Endodermal cell (in vitro differentiated cells): ENCODE results near the gene PTPN14. TPM values are rescaled to one million over a fixed set of nuclear protein-coding genes. Genes with fewer than 3 reads are reported as not detected.

Experiments
- DNase-seq: peaks from one replicate; pipeline ENCODE4 v3.0.0-alpha.2; 2017
- H3K27ac ChIP-seq: 2 replicates; pipeline ENCODE4 v1.5.1; 2013; ENCODE audit warnings: mild to moderate bottlenecking, low read depth, low read length, moderate library complexity
- H3K27me3 ChIP-seq: 2 replicates; pipeline ENCODE4 v1.6.1; 2013; ENCODE audit warnings: mild to moderate bottlenecking, low read length, moderate library complexity; ENCODE audit not compliant: insufficient read depth, control insufficient read depth, poor library complexity, severe bottlenecking
- H3K36me3 ChIP-seq: 2 replicates; pipeline ENCODE4 v1.7.0; 2013; ENCODE audit warnings: mild to moderate bottlenecking, low read length, moderate library complexity; ENCODE audit not compliant: control insufficient read depth, insufficient read depth
- H3K4me1 ChIP-seq: one replicate; pipeline ENCODE4 v1.7.0; 2013; ENCODE audit warnings: low read length; ENCODE audit not compliant: control insufficient read depth, insufficient read depth
- H3K4me3 ChIP-seq: 2 replicates; pipeline ENCODE4 v1.5.1; 2013; ENCODE audit warnings: mild to moderate bottlenecking, low read length, moderate library complexity
- H3K9ac ChIP-seq: 2 replicates; pipeline ENCODE4 v1.6.1; 2013; ENCODE audit warnings: mild to moderate bottlenecking, low read length, moderate library complexity; ENCODE audit not compliant: poor library complexity, severe bottlenecking; ENCODE audit errors: extremely low read depth
- H3K9me3 ChIP-seq: 2 replicates; pipeline ENCODE4 v1.6.1; 2013; ENCODE audit warnings: mild to moderate bottlenecking, low read length, moderate library complexity; ENCODE audit not compliant: control insufficient read depth
- H3K27ac Mint-ChIP-seq: 2 replicates; pipeline ENCODE4 v1.8.0; 2020; ENCODE audit warnings: mixed read lengths
- H3K27me3 Mint-ChIP-seq: 2 replicates; pipeline ENCODE4 v1.8.0; 2021; ENCODE audit warnings: mild to moderate bottlenecking, mixed read lengths; ENCODE audit not compliant: insufficient read depth
- H3K36me3 Mint-ChIP-seq: 2 replicates; pipeline ENCODE4 v1.8.0; 2020; ENCODE audit warnings: low read depth, mixed read lengths
- H3K4me1 Mint-ChIP-seq: 2 replicates; pipeline ENCODE4 v1.8.0; 2020; ENCODE audit warnings: mixed read lengths
- H3K4me3 Mint-ChIP-seq: 2 replicates; pipeline ENCODE4 v1.8.0; 2020; ENCODE audit warnings: mild to moderate bottlenecking, moderate library complexity, mixed read lengths
- H3K9me3 Mint-ChIP-seq: 2 replicates; pipeline ENCODE4 v1.8.0; 2020; ENCODE audit warnings: mild to moderate bottlenecking, mixed read lengths
- WGBS, 2 experiments: methylation state at CpG; one replicate each; pipeline versions ENCODE4 v1.1.5 to v1.1.7; 2013; ENCODE audit warnings: missing lambda C conversion rate in 2 of 2, mixed read lengths in 1 of 2; ENCODE audit not compliant: insufficient coverage in 1 of 2, insufficient read length in 1 of 2; 5-methylcytosine and 5-hydroxymethylcytosine counted together
- total RNA-seq, 2 donors: library from RNA; stranded (reverse); fragmentation: NEBNext Ultra II Directional in 1 of 2; extraction: Animal tissue kit (Norgen Biotek cat#: 25700) in 1 of 2; gene quantifications; 2 replicates in 1 of 2; 3 replicates in 1 of 2; pipeline ENCODE4 v1.2.1, GENCODE V29; 2021
- TF ChIP-seq, protein P1 (sequence below): fragments of 200-600 bp; sonication (generic); conservative IDR thresholded peaks from 2 replicates; pipeline ENCODE4 v1.5.0; 2021; ENCODE audit warnings: antibody characterized with exemption, mild to moderate bottlenecking

The PTPN14 gene
- total RNA-seq, 2 donors from 2014 or later: 72.6 to 93.2 TPM

DNA sequence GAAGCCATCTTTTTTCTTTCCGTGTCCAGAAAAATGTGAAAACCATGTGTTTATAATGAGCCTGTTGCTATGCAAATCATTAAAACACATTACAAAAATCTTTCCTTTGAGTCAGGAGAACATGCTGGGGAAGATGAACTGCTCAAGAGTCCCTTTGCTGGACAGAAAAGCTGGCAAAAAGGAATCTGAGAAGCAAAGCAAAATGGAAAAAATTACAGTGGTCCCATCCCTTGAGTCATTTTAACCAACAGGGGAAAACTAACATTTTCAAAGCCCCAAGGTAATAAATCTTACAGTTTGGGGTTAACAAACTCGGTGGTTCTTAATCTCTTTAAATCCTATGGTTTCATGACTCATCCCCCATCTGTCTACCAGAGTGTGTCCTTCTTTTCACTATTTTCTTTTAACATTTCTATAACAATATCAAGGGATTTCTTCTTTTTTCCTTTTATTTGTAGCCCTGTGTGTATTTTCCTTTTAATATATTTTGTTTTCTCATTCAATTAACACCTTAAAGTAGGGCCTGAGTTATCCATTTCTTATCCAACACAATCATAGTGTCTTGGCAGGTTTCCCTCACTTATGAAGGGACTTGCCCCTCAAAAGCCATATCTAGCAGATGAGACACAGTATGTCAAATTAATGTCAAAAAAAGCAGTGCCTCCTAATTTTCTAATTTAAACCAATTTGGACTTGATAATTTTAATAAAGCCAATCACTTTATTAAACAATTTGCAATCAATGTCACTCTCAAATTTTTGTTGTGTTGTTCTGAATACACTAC, 105.4 kb downstream of the PTPN14 start:
- Mint-ChIP-seq H3K27ac (peak overlapping the region; percentile 97), H3K27me3 (no peaks in the 10 kb centered on the region), H3K36me3 (peaks cover 14% of the 10 kb centered on the region), H3K4me1 (peaks cover 72% of the 10 kb centered on the region), H3K9me3 (no peaks in the 10 kb centered on the region), H3K4me3 (peak overlapping the region; percentile 39)
- H3K4me3 ChIP-seq: peak overlapping the region; percentile 27
- peak overlapping the region; percentile 39 for H3K9ac ChIP-seq
- H3K4me1 ChIP-seq: peaks cover 24% of the 10 kb centered on the region
- TF ChIP-seq, protein P1, sequence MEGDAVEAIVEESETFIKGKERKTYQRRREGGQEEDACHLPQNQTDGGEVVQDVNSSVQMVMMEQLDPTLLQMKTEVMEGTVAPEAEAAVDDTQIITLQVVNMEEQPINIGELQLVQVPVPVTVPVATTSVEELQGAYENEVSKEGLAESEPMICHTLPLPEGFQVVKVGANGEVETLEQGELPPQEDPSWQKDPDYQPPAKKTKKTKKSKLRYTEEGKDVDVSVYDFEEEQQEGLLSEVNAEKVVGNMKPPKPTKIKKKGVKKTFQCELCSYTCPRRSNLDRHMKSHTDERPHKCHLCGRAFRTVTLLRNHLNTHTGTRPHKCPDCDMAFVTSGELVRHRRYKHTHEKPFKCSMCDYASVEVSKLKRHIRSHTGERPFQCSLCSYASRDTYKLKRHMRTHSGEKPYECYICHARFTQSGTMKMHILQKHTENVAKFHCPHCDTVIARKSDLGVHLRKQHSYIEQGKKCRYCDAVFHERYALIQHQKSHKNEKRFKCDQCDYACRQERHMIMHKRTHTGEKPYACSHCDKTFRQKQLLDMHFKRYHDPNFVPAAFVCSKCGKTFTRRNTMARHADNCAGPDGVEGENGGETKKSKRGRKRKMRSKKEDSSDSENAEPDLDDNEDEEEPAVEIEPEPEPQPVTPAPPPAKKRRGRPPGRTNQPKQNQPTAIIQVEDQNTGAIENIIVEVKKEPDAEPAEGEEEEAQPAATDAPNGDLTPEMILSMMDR: no peak
- DNase-seq: no peak
- H3K27ac ChIP-seq: peak overlapping the region; percentile 2
- no peaks in the 10 kb centered on the region for H3K27me3 ChIP-seq
- H3K36me3 ChIP-seq: peaks cover 17% of the 10 kb centered on the region
- 0 to 42% methylated on average over 1 to 2 of the region's 2 CpGs for WGBS, 2 experiments
- no peaks in the 10 kb centered on the region for H3K9me3 ChIP-seq

DNA sequence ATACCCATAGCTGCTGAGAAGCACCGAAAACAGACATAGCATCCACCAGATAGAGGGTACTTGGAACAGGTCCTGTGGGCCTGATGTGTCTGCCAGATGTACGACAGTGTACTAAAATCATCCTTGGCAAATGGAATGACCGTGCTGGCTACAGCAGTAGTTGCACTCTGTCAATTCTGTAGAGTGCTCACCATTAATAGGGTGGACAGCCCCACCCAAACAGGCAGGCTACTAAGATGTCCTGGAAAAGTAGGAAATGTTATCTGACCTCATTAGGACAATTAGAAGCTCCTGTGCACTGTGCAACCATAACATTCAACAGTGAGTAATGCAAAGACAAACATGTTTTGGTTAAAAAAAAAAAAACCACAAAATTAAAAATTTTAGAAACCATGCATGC, 106.2 kb downstream of the PTPN14 start:
- no peaks in the 10 kb centered on the region for H3K9me3 Mint-ChIP-seq
- H3K27ac Mint-ChIP-seq: peak overlapping the region; percentile 6
- Histone ChIP-seq H3K4me1 (peaks cover 29% of the 10 kb centered on the region), H3K27me3 (no peaks in the 10 kb centered on the region), H3K27ac (no peak overlapping the region), H3K9ac (peak overlapping the region; percentile 37), H3K36me3 (peaks cover 8% of the 10 kb centered on the region), H3K4me3 (no peak overlapping the region), H3K9me3 (no peaks in the 10 kb centered on the region)
- 91 to 92% methylated on average over 3 of the region's 3 CpGs for WGBS, 2 experiments
- H3K4me3 Mint-ChIP-seq: no peak overlapping the region
- no peak for DNase-seq
- peaks cover 7% of the 10 kb centered on the region for H3K36me3 Mint-ChIP-seq
- peaks cover 81% of the 10 kb centered on the region for H3K4me1 Mint-ChIP-seq
- TF ChIP-seq, protein P1: no peak
- H3K27me3 Mint-ChIP-seq: no peaks in the 10 kb centered on the region

DNA sequence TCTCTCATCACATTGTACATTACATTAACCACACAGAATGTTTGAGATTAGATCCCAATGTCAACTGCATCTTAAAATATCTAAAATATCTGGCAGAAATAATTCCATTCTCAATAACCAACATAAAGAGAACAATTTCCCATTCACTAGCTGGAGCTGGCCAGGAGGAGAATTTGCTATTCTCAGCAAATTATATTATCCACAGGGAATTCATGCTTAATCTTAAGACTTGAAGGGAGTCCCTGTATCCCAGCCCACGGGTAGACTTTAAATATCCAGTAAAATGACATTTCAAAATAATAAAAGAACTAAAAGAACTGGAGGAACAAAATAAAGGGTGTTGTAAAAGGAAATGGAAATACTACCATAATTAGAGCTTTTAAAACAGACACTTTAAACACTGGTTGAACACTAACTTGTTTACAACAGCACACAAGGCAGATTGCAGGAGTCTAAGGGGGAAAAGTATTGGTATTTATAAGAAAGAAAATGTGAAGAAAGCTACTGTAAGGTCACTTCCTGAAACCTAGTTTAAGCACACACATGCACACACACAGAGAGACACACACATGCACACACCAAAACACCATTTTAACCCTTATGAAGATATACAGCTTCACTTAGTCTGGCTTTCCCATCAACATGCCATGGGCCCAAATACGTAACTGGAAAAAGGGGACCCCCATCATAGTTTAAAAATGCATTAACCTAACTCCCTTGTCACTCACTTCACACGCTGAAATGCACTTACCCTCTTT, 107.0 kb downstream of the PTPN14 start:
- peaks cover 5% of the 10 kb centered on the region for H3K36me3 Mint-ChIP-seq
- peak overlapping the region; percentile 72 for H3K27ac Mint-ChIP-seq
- Histone ChIP-seq H3K27ac (no peak overlapping the region), H3K9me3 (no peaks in the 10 kb centered on the region), H3K4me3 (no peak overlapping the region), H3K4me1 (peaks cover 35% of the 10 kb centered on the region), H3K27me3 (no peaks in the 10 kb centered on the region), H3K36me3 (peaks cover 5% of the 10 kb centered on the region), H3K9ac (no peak overlapping the region)
- H3K9me3 Mint-ChIP-seq: no peaks in the 10 kb centered on the region
- no peaks in the 10 kb centered on the region for H3K27me3 Mint-ChIP-seq
- H3K4me3 Mint-ChIP-seq: no peak overlapping the region
- no peak for DNase-seq
- peaks cover 88% of the 10 kb centered on the region for H3K4me1 Mint-ChIP-seq
- 88% methylated on average over 1 to 3 of the region's 3 CpGs for WGBS, 2 experiments
- TF ChIP-seq, protein P1: no peak
